GM12864 (cell line): Measurements from ENCODE around the gene WBP2.

Source experiments
- DNase-seq: peaks from one replicate; pipeline ENCODE4 v3.0.0-alpha.2; 2011; ENCODE audit warnings: low read depth
- H3K4me3 ChIP-seq: 2 replicates; pipeline ENCODE4 v1.5.1; 2011; ENCODE audit warnings: mild to moderate bottlenecking, low read depth, low read length, control low read depth
- CTCF ChIP-seq: IDR thresholded peaks from 2 replicates; pipeline ENCODE4 v1.5.1; 2011; ENCODE audit warnings: low read depth, mild to moderate bottlenecking, moderate library complexity, low read length, control low read depth, inconsistent platforms; ENCODE audit errors: missing control alignments

Gene WBP2

DNA sequence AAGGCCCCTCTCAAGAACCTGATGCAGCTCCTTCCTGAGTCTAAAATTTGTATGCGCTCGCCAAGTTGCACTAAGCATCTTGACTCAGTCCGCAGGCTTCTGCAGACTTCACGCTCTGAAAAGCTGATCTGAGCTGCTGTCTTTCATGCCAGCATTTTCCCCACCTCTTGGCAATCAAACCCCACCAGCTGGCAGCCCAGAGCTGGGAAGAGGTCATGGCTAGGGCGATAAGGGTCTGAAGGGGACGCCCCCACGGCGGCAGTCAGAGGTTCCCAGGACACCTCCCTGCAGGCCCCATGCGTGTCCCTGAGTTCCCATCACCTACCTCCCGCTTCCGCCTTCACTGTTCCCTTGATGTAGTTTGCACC, 5.9 kb downstream of the WBP2 start:
- no peak overlapping the region for H3K4me3 ChIP-seq
- TF ChIP-seq CTCF, result no peak
- no peak for DNase-seq

DNA sequence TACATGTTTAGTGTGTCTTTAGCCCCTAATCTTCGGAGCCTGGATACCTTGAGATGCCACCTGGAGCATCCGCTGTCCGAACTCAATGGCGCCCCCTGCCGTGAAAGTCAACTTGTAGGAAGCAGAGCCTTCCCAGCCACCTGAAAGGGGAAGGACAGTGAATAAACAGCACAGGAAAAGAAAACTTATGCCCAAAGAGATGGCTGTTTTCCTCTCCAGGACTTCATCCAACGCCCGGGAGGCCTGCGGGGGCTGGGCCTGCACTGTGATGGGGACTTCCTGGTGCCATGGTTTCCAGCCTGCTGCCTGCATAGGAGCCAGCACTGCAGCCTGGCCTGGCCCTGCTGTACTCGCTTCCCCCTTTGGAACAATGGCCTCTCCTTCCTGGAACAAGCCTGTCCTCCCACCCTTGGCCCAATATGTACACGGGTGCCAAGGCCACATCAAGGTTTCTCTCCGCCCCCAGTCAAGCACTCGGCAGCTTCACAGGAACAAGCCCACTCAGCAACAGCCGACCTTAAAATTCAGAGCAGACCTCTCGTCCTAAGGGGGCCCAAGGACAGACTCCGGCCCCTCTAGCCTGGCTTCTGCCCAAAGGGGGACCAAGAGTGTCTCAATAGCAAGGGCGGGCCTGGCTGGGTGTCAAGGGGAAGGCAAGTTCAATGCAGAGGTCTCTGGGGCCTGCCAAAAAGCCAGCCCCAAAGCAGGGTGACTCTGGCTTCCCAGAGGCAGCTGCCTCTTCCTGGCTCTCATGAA, 6.4 kb downstream of the WBP2 start:
- DNase-seq, result no peak
- peak; percentile 86 for TF ChIP-seq CTCF

DNA sequence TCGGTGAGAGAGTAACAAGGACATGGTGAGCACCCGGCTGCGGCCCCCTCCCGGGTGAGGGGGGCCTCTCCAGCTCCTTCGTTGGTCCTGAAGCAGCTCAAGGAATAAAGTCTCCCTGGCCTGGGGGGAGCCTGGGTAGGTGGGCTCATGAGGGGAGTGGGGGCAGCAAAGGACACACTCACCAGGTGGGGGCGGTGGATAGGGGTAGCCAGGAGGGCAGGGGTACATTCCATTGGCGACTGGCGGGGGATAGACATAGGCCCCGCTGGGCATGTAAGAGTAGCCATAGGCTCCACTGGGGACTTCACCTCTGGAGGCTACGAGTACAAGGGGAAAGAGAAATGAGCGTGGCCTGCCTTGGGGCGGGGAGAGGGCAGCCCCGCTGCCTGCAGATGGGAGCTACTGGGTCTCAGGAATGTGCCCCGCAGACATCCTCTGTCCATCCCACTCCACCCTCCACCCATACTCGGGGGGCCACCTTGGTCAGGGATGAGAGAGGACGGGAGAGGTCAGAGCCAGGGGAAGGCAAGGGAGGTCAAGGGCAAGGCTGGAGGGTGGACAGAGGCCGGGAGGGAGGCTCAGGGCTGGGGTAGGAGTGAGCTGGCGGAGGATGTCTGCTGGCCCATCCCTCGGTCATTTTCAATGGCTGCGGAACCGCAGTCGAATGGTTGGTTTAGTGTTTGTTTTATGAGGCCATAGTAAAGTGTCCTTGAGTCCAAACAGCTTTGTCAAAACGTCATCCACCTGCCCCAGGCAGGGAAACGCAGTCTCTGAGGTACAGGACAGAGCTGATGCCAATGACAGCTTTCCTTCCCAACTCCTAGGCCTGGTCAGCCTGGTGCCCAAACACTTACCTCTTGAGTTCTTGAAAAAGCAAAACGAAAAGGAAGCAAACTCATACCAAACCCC, 7.3 kb downstream of the WBP2 start:
- TF ChIP-seq CTCF, result no peak
- DNase-seq, result no peak
- no peak overlapping the region for H3K4me3 ChIP-seq

More for the DNA sequence above, 6.4 kb downstream of the WBP2 start:
- no peak overlapping the region for H3K4me3 ChIP-seq

DNA sequence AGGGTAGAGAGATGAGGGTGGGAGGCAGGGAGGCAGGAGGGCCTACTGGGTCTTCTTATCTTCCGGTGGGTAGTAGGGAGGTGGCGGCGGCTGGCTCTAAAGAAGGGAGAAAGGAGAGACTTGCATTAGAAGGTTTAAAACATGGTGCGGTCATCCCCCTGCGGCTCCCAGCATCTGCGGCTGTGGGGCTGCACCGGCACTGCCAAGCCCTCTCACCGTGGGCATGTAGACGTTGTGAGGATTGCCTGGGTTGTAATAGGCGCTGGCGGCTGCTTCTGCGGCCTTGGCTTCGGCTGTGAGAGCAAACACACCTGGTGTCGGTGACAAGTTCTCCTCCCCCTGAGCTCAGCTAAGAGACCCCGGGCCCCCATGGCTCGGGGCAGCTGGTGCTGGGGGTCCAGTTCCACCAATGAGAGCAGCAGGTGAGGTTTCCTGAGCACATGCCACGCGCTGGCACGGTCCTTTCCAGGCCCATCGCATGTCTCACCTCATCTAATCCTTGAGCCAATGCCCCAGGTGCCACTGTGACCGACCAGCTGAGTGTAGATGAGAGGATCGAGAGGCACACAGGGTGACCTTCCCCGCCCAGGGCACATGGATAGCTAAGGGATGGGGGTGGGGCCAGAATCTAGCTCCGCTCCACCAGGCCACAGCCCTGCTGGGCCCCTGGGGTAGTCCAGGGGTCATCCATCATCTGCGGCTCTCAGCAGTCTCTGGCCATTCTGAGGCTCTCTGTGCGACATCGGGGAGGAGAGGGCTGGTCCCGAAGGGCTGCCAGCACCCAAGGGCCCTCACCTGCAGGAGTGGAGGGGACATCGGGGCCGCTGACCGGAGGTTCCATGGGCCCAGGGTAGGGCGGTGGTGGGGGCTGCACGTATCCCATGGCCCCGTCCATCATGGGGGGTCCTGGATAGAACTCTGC, 8.2 kb downstream of the WBP2 start:
- no peak for TF ChIP-seq CTCF
- no peak overlapping the region for H3K4me3 ChIP-seq
- no peak for DNase-seq

GRCh38 chr17:75845933-75846691, 9.0 kb downstream of the WBP2 start:
- no peak overlapping the region for H3K4me3 ChIP-seq
- no peak for DNase-seq
- no peak for TF ChIP-seq CTCF
